GM21390 (cell line): ENCODE measurements around the gene KCTD5.
"Not testable (repeated sequence)": the region's sequence is repeated elsewhere in the genome, so short reads cannot be mapped to it uniquely, and the experiment has no call there.

Experiments
- ATAC-seq: cut with Tn5 transposase; IDR thresholded peaks from one replicate; pipeline ENCODE4 v1.9.1; 2021; ENCODE audit not compliant: unreplicated experiment

The KCTD5 gene, protein sequence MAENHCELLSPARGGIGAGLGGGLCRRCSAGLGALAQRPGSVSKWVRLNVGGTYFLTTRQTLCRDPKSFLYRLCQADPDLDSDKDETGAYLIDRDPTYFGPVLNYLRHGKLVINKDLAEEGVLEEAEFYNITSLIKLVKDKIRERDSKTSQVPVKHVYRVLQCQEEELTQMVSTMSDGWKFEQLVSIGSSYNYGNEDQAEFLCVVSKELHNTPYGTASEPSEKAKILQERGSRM

DNA sequence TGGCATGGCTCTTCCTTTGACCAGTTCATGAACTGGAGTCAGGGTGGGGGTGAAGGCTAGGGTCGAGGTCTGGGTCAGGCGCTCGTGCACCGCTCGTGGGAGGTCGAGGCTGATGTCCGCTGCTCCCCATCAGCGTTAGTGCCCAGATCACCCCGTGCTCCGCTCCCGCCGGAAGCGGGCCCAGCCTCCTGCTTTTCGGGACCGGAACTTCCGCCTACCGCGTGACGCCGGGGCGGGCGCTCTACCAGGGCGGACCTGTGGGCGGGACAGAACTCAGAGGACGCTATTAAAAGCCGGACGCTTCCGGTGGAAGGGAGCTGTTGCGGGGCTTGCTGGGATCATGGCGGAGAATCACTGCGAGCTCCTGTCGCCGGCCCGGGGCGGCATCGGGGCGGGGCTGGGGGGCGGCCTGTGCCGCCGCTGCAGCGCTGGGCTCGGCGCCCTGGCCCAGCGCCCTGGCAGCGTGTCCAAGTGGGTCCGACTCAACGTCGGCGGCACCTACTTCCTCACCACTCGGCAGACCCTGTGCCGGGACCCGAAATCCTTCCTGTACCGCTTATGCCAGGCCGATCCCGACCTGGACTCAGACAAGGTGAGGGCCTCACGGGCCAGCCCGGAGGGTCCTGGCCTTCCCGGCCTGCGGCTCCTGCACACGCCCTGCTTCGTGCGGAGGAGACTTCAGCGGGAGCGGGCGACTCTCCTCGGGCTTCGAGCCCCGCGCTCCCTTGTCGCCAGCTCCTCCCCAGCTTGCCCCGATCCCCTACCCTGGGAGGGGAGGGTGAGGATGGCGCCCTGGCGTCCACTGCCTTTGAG lies at the start of gene KCTD5:
TSS of gene KCTD5 (plus strand) at position 315 of the 813 bp plus-strand sequence. CDS start at position 341, 26 bp downstream.
- ATAC-seq = peak; percentile 46

DNA sequence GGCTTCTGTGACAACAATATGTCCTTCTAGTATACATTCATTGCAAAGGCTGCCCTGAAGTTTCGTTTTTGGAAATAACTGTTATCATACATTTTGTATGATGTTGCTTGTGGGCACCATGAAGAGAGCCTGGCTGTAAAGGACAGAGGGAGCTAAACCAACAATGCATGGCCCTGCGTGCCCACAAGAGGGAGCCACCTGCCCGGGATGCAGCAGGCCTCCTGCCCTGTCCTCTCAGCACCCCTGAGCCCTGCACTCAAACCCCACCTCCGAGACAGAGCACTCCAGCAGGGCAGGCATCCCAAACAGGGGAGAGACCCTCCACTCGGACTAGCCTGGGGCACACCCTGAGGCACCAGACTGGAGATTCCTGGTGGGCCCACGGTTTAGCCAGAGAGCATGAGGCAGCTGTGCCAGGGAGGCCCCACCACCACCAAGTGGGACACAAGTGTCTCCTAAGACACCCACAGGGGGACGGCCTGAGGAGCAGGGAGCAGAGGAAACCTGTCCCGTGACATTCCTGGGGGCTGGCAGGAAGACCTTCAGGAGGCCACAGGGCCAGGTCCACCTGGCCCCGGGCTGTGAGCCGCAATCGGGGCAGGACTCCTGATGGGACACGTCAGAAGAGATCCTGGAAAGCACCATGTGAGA lies 43.1 kb upstream of the KCTD5 start:
- ATAC-seq = not testable (repeated sequence)

DNA sequence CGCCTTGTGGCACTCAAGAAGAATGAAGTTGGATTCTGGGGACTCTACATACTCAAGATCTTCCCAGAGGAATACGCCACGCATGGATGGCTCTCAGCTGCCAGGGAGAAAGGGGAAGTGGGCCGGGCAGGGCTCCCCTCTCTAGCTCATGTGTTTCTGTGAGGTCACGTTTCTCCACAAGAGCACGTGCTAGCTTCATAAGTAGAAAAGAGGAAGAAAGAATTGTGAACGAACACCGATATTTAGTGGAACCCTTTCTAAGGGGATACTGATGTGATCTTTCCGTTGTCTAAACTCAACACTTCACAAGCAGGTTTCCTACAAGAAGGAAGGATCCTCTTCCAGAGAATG lies 42.6 kb upstream of the KCTD5 start:
- not testable (repeated sequence) for ATAC-seq

DNA sequence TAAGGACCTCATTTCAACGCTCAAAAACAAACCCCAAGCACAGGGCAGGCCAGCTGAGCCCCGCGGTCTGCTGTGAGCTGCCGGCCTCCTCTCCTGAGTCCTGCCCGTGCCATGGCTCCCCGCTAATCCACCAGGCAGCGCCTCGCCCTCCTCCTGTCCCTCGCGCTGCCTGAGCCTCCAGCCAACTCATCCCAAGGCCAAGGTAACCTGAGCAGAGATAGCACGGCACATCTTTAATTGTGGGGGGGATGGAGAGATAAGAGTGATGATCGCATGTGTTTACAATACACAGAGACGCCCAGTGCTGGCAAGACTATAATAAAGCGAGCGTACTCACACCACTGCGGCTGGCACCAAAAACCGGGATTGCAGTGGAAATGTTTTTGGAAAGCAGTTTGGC lies 39.8 kb upstream of the KCTD5 start:
- ATAC-seq = not testable (repeated sequence)

DNA sequence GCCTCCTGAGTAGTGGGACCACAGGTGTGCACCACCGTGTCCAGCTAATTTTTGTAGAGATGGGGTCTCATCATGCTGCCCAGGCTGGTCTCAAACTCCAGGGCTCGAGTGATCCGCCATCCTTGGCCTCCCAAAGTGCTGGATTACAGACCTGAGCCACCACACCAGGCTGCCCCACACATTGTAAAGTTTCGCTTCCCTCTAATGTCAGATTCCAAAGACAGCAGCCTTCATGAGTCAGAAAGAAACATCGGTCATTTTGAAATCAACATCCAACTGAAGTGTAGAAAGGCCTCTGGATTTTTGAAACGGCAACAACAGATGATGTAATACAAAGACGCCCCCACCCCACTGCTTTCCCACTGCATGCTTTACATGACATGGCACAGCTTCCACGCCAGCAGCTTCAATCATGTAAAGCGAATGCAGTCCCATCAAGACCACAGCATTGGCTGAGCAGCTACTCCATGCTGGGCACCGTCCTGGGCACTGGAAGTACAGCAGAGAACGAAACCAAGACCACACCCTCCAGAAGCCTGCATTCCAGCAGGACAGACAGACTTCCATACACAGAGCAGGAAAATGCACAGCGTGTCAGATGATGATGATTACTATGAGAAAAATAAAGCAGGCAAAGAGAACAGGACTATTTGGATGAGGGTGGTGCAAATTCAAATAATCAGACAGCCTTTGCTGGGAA lies 37.4 kb upstream of the KCTD5 start:
- not testable (repeated sequence) for ATAC-seq

DNA sequence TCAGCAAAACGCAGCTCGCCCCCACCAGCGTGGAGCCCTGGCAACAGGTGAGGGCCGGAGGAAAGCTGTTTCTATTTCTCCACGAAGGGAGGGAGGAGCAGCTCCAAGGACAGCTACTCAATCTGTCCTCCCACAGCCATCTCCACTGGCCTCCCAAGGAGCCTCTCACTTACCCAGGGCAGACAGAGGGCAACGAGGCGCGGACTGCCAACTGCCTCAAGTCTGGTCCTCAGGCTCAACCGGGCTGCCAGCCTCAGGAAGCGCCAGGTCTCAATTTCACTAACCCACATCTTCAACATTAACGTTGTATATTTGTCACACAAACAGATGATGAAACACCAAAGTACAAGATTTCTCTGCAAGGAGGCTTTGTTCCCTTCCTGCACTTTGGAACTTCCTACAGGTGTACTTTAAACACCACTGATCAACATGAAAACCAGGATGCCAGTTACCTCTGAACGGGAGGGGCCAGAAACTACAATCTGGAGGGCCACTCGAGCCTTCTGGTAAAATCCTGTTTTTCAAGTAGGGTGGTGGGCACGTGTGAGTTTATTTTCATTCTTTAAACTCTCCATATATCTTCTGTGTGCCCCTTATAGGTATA lies 31.0 kb upstream of the KCTD5 start:
- not testable (repeated sequence) for ATAC-seq

DNA sequence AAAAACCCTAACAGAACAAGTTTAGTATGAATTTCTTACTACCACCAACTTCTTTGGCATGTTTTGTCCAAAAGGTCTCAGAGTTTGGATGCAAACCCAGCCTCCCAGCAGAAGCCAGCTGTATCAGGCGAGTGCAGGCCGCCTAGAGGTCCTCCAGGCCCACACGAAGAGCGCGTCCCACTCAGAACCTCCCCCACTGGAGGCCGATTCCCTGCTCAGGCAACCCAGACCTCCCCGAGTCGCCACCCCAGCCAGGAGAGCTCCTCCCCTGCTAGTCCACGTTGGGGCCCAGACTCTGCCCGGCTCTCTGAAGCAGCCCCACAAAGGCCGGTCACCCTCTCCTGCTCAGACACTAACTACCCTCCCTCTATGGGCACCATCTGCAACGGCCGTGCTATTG lies 28.4 kb upstream of the KCTD5 start:
- ATAC-seq = not testable (repeated sequence)

DNA sequence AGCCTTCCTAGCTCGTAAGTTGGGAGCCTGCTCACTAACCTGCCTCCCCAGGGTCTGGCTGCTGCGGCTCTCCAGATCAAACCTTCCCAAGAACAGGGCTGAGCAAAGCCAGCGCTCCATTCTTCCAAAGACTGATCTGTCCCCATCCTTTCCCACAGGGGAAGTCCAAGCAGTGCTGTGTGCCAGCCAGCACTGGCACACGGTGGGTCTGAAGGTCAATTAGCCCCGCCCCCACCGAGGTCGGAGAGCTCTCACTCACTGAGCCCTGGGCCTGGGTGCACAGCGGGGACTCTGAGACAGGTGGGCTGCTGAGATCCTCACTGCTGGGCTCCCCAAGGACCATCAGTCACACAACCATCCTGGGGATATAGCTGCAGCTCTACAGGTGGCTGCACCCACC lies 27.4 kb upstream of the KCTD5 start:
- ATAC-seq = not testable (repeated sequence)

DNA sequence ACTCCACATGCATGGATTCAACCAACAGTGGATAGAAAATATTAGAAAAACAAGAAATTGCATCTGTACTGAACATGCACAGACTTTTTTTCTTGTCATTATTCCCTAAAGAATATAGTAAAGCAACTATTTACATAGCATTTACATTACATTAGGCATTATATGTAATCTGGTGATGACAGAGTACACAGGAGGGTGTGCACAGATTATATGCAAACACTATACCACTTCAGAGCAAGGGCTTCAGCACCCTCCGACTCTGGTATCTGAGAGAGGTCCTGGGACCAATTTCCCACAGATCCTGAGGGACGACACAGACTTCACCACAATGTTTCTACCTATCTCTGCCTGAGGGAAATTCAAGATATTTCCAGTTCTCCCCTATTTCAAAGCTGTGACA lies 25.3 kb upstream of the KCTD5 start:
- no peak for ATAC-seq

DNA sequence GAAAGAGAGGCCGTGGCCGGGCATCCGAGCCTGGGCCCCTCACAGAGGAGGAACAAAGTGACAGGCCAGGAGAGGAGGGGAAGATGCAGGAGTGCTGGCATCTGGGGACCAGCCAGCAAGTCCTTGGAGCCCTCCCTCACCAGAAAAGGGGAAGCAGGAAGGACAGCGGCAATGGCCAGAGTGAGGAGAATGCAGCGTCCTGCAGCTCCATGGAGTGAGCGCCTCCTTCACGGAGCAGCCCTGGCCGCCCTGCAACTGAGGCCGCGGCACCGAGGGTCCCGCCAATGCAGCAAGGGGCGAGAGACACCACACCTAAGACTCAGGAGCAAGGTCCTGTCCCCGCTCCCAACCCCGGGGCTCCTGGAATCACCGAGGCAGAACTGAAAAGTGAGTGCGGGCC lies 24.5 kb upstream of the KCTD5 start:
- not testable (repeated sequence) for ATAC-seq

DNA sequence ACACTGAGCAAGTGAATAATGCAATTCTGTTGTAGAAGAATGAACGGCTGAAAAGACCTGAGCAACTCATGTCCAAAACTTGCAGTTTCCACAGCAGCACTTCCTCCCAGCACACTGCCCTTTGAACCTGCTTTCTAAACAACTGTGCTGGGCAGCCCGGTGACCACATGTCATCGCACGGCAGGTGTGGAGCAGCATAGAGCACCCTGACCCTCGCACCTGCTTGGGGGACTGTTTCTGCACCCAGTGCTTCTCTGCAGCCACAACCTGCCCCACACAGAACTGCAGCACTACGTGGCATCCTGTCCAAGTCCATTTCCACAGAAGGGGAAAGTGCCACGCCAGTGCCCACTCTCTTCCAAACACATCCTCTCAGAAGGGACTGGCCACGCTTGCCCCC lies 22.8 kb upstream of the KCTD5 start:
- not testable (repeated sequence) for ATAC-seq

DNA sequence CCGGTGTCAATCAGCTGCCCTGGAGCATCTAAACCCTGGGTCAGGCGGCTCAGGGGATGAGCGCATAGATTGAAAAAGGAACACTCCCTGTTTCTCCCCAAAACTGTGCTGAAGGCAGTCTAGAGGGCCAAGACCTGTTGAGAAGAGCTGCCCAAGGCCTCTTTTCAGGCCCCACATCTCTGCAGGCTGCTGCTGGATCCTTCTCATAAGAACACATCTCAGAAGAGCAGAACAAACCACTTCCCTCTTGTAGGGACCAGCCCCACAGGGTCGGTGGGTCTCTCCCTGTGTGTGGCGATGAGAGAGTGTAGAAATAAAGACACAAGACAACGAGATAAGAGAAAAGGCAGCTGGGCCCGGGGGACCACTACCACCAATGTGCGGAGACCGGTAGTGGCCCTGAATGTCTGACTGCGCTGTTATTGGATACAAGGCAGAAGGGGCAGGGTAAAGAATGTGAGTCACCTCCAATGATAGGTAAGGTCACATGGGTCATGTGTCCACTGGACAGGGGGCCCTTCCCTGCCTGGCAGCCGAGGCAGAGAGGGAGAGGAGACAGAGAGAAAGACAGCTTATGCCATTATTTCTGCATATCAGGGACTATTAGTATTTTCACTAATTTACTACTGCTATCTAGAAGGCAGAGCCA lies 22.2 kb upstream of the KCTD5 start:
- not testable (repeated sequence) for ATAC-seq

DNA sequence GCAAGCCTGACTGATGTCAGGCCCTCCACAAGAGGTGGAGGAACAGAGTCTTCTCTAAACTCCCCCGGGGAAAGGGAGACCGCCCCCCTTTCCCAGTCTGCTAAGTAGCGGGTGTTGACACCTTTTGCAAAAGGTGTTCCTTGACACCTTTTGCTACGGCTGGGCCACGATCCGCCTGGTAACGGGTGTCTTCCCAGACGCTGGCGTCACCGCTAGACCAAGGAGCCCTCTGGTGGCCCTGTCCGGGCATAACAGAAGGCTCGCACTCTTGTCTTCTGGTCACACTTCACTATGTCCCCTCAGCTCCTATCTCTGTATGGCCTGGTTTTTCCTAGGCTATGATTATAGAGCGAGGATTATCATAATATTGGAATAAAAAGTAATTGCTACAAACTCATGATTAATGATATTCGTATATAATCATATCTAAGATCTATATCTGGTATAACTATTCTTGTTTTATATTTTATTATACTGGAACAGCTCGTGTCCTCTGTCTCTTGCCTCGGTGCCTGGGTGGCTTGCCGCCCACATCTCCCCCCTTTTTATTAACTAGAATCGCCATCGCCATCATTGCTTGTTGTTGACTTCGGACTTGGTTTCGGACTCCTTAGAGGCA lies 21.5 kb upstream of the KCTD5 start:
- not testable (repeated sequence) for ATAC-seq

DNA sequence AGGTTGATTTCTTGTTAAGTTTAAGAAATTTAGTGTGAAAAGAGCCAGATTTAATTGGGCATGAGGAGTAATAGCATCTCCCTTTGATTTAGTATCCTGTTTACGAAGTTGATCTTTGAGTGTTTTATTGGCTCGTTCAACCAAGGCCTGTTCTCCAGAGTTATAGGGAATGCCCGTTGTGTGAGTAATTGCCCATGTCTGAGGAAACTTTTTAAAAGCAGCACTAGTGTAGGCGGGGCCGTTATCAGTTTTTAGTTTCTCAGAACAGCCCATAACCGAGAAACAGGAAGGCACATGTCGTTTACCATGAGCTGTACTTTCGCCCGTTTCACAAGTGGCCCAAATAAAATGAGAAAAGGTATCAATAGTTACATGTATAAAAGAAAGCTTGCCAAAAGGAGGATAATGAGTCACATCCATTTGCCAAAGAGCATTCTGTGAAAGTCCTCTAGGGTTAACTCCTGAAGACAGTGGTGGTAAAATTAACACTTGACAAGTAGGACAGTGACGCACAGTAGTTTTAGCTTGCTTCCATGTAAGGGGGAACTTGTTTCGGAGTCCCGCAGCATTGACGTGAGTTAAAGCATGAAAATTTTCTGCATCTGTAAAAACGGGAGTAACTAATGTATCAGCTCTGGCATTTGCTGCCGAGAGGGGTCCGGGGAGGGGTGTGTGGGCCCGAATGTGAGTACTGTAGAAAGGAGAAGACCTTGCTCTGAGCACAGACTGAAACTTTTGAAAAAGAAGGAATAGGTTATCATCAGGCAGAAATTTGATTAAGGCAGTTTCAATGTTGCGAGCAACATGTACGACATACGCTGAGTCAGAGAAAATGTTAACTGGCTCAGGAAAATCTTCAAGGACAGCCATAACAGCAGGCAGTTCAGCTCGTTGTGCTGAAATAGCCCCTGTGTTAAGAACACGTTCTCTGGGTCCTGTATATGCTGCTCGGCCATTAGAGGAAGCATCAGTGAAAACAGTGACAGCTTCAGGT lies 18.5 kb upstream of the KCTD5 start:
- no peak for ATAC-seq

DNA sequence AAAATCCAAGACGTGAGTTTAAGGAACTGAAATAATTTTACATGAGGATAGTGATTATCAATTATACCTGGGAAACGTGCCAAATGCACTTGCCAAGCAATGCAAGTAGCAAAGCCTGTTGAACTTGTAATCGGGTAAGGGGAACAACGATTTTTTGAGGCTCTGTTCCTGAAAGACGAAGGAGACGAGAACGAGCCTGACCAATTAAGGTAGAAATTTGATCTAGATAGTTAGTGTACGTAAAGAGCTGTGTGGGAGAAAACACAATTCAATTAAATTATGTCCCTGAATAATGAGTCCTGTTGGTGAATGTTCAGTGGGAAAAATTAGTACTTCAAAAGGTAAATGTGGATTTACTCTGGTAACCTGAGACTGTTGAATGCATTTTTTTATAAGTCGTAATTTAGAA lies 17.7 kb upstream of the KCTD5 start:
- ATAC-seq = no peak

DNA sequence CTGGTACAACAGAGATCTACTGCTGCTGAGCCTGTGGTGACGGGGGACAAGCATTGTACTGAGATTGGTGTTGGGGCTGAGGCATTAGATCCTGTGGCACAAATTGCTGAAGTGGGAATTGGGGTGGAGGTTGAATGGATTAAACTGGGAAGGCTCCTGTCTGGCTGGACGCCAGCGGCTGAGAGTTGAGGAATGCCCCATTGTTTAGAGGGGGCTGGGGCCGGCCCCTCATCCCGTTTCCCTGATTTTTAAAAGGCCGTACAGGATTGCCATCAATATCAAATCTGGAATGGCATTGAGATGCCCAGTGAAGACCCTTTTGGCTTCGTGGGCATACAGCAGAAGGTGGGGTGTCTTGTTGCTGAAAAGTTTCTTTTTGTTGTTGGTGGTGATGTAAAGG lies 15.7 kb upstream of the KCTD5 start:
- ATAC-seq = not testable (repeated sequence)

DNA sequence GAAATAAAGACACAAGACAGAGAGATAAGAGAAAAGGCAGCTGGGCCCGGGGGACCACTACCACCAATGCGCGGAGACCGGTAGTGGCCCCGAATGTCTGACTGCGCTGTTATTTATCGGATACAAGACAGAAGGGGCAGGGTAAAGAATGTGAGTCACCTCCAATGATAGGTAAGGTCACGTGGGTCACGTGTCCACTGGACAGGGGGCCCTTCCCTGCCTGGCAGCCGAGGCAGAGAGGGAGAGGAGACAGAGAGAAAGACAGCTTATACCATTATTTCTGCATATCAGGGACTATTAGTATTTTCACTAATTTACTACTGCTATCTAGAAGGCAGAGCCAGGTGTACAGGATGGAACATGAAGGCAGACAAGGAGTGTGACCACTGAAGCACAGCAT lies 12.7 kb upstream of the KCTD5 start:
- not testable (repeated sequence) for ATAC-seq

DNA sequence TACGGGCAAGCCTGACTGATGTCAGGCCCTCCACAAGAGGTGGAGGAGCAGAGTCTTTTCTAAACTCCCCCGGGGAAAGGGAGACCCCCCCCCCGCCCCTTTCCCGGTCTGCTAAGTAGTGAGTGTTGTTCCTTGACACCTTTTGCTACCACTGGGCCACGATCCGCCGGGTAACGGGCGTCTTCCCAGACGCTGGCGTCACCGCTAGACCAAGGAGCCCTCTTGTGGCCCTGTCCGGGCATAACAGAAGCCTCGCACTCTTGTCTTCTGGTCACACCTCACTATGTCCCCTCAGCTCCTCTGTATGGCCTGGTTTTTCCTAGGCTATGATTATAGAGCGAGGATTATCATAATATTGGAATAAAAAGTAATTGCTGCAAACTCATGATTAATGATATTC lies 12.3 kb upstream of the KCTD5 start:
- ATAC-seq = not testable (repeated sequence)

DNA sequence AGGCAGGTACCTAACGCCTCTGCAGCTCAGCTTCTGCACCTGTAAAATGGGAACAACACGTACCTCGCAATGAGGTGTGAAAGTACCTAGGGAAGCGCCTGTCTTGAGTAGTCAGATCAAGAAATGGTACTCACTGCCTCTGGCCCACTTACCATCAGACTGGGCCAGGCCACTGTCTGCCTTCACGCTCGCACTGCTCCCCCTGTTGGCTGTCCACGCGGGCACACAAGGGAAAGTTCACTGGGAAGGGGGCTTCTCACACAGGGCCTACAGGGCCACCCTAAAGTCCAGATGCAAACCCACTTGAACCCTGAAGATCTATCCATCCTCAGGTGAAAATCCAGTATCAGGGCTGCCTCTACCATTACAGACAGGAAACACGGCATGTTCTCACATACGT lies 11.1 kb upstream of the KCTD5 start:
- ATAC-seq = not testable (repeated sequence)
